ENCODE results near the gene DEFB131B. TPM values are rescaled to one million over a fixed set of nuclear protein-coding genes. Genes with fewer than 3 reads are reported as not detected.

Gene DEFB131B
- total RNA-seq, 2 experiments from 2014 or later = not detected

DNA sequence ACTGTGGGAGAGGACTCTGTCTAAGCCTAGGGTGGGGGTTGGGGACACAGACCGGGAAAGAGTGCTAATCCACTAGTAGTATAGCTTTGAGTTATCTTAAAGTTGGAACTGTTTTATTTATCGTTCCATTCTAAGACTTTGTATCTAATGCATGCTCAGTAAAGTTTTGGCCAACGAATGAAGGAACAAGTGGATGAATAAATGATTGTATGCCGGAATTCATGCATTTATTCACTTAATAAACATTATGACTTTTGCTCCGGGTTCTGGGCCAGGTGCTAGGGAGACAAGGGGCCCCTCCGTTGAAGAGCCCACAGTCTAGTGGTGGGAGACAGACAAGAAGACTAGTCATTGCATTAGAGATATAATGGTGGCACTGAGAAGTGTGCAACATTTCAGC lies 51.2 kb downstream of the DEFB131B start:
- intact Hi-C loops (cut with micrococcal nuclease; ENCODE audit: unreplicated experiment) = no loop called here
- H3K4me1 ChIP-seq (ENCODE audit: insufficient read depth, low read length, poor library complexity, severe bottlenecking) = peaks cover 36% of the 10 kb centered on the region

DNA sequence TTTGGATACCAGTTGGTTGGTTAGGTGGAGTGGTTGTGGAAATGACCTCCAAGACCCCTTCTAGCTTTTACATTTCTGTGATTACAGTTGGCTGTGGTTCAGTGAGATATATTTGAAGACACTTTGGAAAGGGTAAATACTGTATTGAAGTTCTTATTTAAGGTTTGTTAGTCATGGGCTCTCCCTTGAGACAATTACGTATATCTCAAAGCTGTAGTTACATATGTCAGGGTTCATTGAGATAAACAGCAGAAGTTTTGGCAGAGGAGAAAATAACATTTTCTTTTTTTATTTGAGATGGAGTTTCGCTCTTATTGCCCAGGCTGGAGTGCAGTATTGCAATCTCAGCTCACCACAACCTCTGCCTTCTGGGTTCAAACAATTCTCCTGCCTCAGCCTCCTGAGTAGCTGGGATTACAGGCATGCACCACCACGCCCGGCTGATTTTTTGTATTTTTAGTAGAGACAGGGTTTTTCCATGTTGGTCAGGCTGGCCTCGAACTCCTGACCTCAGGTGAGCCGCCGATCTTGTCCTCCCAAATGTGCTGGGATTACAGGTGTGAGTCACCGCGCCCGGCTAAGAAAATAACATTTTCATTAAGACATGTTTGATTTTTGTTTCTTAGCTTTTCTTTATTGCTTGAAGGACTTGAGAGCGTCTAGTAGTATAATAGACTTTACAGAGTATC lies 52.4 kb downstream of the DEFB131B start:
- Histone ChIP-seq H3K4me2 (ENCODE audit: low read length) (peak overlapping the region; percentile 86), H3K4me3 (ENCODE audit: low read depth, low read length, poor library complexity, severe bottlenecking) (peak overlapping the region; percentile 88), H4K20me1 (ENCODE audit: insufficient read depth, low read length) (peaks cover 14% of the 10 kb centered on the region; the same call in 1 of the 2 replicates), H3K4me1 (ENCODE audit: insufficient read depth, low read length, poor library complexity, severe bottlenecking) (peaks cover 37% of the 10 kb centered on the region), H3K27ac (ENCODE audit: low read depth, low read length, poor library complexity, severe bottlenecking) (no peak overlapping the region), H3K9me3 (ENCODE audit: low read length) (no peaks in the 10 kb centered on the region), H3K79me2 (ENCODE audit: insufficient read depth, low read depth, low read length) (peaks cover 73% of the 10 kb centered on the region), H2AFZ (ENCODE audit: low read length) (no peak overlapping the region), H3K9me2 (ENCODE audit: insufficient read depth, low read length) (no peaks in the 10 kb centered on the region), H3K36me3 (ENCODE audit: insufficient read depth, low read length) (peaks cover 15% of the 10 kb centered on the region)
- no peak for TF ChIP-seq EZH2phosphoT487 (IDR thresholded peaks at IDR 0.05; ENCODE audit: borderline replicate concordance, low read depth, low read length)
- TF ChIP-seq CTCF (conservative IDR thresholded peaks at IDR 0.05; ENCODE audit: low read length) = no peak
- ChIA-PET CTCF (ENCODE audit: unreplicated experiment) (no interaction called here), POLR2A (interaction anchor here (1.2 to 1.5 kb wide), 3 partner anchors 14 to 182 kb away, joined by 3 read pairs; no protein-coding TSS in a partner anchor)
- no peak for DNase-seq (ENCODE audit: low spot score)
- intact Hi-C loops (cut with micrococcal nuclease; ENCODE audit: unreplicated experiment) = no loop called here
- BruUV-seq (replicated peaks) = no TSS peak

More for the DNA sequence above, 51.2 kb downstream of the DEFB131B start:
- Histone ChIP-seq H3K36me3 (ENCODE audit: insufficient read depth, low read length) (peaks cover 27% of the 10 kb centered on the region), H2AFZ (ENCODE audit: low read length) (peak overlapping the region; percentile 79; the same call in 1 of the 2 replicates), H3K4me2 (ENCODE audit: low read length) (peak overlapping the region; percentile 86), H3K9me3 (ENCODE audit: low read length) (no peaks in the 10 kb centered on the region), H3K4me3 (ENCODE audit: low read depth, low read length, poor library complexity, severe bottlenecking) (peak overlapping the region; percentile 88), H3K27ac (ENCODE audit: low read depth, low read length, poor library complexity, severe bottlenecking) (no peak overlapping the region), H3K9me2 (ENCODE audit: insufficient read depth, low read length) (no peaks in the 10 kb centered on the region), H4K20me1 (ENCODE audit: insufficient read depth, low read length) (peaks cover 14% of the 10 kb centered on the region; the same call in 1 of the 2 replicates), H3K79me2 (ENCODE audit: insufficient read depth, low read depth, low read length) (peaks cover 71% of the 10 kb centered on the region)
- no TSS peak for BruUV-seq (replicated peaks)
- CTCF ChIA-PET (ENCODE audit: unreplicated experiment) = interaction anchor here (0.5 to 1.3 kb wide), 4 partner anchors 43 to 413 kb away, joined by 3 to 5 read pairs (median 4); no protein-coding TSS in a partner anchor
- POLR2A ChIA-PET = interaction anchor here (0.8 to 1.9 kb wide), 5 partner anchors 9 to 531 kb away, joined by 3 to 6 read pairs (median 3); no protein-coding TSS in a partner anchor
- TF ChIP-seq EZH2phosphoT487 (IDR thresholded peaks at IDR 0.05; ENCODE audit: borderline replicate concordance, low read depth, low read length) = no peak
- no peak for TF ChIP-seq CTCF (conservative IDR thresholded peaks at IDR 0.05; ENCODE audit: low read length)
- DNase-seq (ENCODE audit: low spot score) = no peak

- no peak overlapping the region for H3K4me3 ChIP-seq (ENCODE audit: low read depth, low read length, poor library complexity, severe bottlenecking)
- no peak overlapping the region for H2AFZ ChIP-seq (ENCODE audit: low read length)
- H3K36me3 ChIP-seq (ENCODE audit: insufficient read depth, low read length) = peaks cover 10% of the 10 kb centered on the region
- H4K20me1 ChIP-seq (ENCODE audit: insufficient read depth, low read length) = peaks cover 14% of the 10 kb centered on the region; the same call in 1 of the 2 replicates
- intact Hi-C loops (cut with micrococcal nuclease; ENCODE audit: unreplicated experiment) = no loop called here
- H3K79me2 ChIP-seq (ENCODE audit: insufficient read depth, low read depth, low read length) = peaks cover 71% of the 10 kb centered on the region
- ChIA-PET POLR2A (interaction anchor here (1.2 to 1.5 kb wide), 3 partner anchors 13 to 182 kb away, joined by 3 read pairs; no protein-coding TSS in a partner anchor), CTCF (ENCODE audit: unreplicated experiment) (no interaction called here)
- H3K27ac ChIP-seq (ENCODE audit: low read depth, low read length, poor library complexity, severe bottlenecking) = no peak overlapping the region
- peaks cover 37% of the 10 kb centered on the region for H3K4me1 ChIP-seq (ENCODE audit: insufficient read depth, low read length, poor library complexity, severe bottlenecking)
- BruUV-seq (replicated peaks) = no TSS peak
- TF ChIP-seq CTCF (conservative IDR thresholded peaks at IDR 0.05; ENCODE audit: low read length) (no peak), EZH2phosphoT487 (IDR thresholded peaks at IDR 0.05; ENCODE audit: borderline replicate concordance, low read depth, low read length) (no peak)
- no peak for DNase-seq (ENCODE audit: low spot score)
- no peaks in the 10 kb centered on the region for H3K9me3 ChIP-seq (ENCODE audit: low read length)
- H3K9me2 ChIP-seq (ENCODE audit: insufficient read depth, low read length) = no peaks in the 10 kb centered on the region
- peak overlapping the region; percentile 48 for H3K4me2 ChIP-seq (ENCODE audit: low read length)
Measured at GRCh38 chr11:71931245-71931602, 53.0 kb downstream of the DEFB131B start.
